Glomerular visceral epithelial cell (primary cell): ENCODE measurements around the gene SNRK.
"Not testable (repeated sequence)": the region's sequence is repeated elsewhere in the genome, so short reads cannot be mapped to it uniquely, and the experiment has no call there.

Experiments
- DNase-seq: peaks from one replicate; pipeline ENCODE4 v3.0.0-alpha.2; 2016; ENCODE audit errors: extremely low spot score

SNRK gene

GRCh38 chr3:43346978-43347749 lies 60.8 kb downstream of the SNRK start:
- no peak for DNase-seq

GRCh38 chr3:43347774-43348173 lies 61.4 kb downstream of the SNRK start:
- DNase-seq: no peak

GRCh38 chr3:43348350-43348749 lies 62.0 kb downstream of the SNRK start:
- no peak for DNase-seq

GRCh38 chr3:43348852-43349574 lies 62.7 kb downstream of the SNRK start:
- DNase-seq: no peak

GRCh38 chr3:43349716-43350115 lies 63.4 kb downstream of the SNRK start:
- DNase-seq: no peak

- no peak for DNase-seq
Measured at GRCh38 chr3:43353393-43353792, 67.1 kb downstream of the SNRK start.

- no peak for DNase-seq
Measured at GRCh38 chr3:43353923-43354670, 67.8 kb downstream of the SNRK start.

GRCh38 chr3:43356033-43356432 lies 69.7 kb downstream of the SNRK start:
- DNase-seq: not testable (repeated sequence)

- DNase-seq: no peak
Measured at GRCh38 chr3:43361077-43361476, 74.7 kb downstream of the SNRK start.

- DNase-seq: no peak
Measured at GRCh38 chr3:43362183-43362582, 75.8 kb downstream of the SNRK start.

- DNase-seq: no peak
Measured at GRCh38 chr3:43362961-43363360, 76.6 kb downstream of the SNRK start.

GRCh38 chr3:43363621-43364266 lies 77.4 kb downstream of the SNRK start:
- DNase-seq: no peak

GRCh38 chr3:43364494-43364893 lies 78.2 kb downstream of the SNRK start:
- no peak for DNase-seq

GRCh38 chr3:43364926-43365325 lies 78.6 kb downstream of the SNRK start:
- DNase-seq: no peak

GRCh38 chr3:43365601-43366305 lies 79.4 kb downstream of the SNRK start:
- no peak for DNase-seq

GRCh38 chr3:43366481-43366880 lies 80.1 kb downstream of the SNRK start:
- no peak for DNase-seq

- DNase-seq: no peak
Measured at GRCh38 chr3:43366885-43367284, 80.5 kb downstream of the SNRK start.

GRCh38 chr3:43369404-43370292 lies 83.3 kb downstream of the SNRK start:
- no peak for DNase-seq

GRCh38 chr3:43370293-43370980 lies 84.1 kb downstream of the SNRK start:
- DNase-seq: no peak

- DNase-seq: no peak
Measured at GRCh38 chr3:43371494-43371893, 85.2 kb downstream of the SNRK start.
